ENCODE data around the gene MT1E.

- TF ChIP-seq EP300 (IDR thresholded peaks at IDR 0.05) (no peak), POLR2AphosphoS5 (IDR thresholded peaks at IDR 0.05) (peak; percentile 35 to 83 (median 77))
Observed at GRCh38 chr16:56609463-56609921, 16.1 kb upstream of the MT1E start.
